Prostate gland (tissue), 2 donors: ENCODE results near the gene PTPRG. TPM values are rescaled to one million over a fixed set of nuclear protein-coding genes. Genes with fewer than 3 reads are reported as not detected.

Source experiments
- DNase-seq: peaks from one replicate; pipeline ENCODE4 v3.0.0-alpha.2; 2019; ENCODE audit warnings: low spot score
- H3K27ac ChIP-seq, 2 donors: fragments of 200-600 bp; sonication (generic); 2 replicates each; pipeline ENCODE4 v1.5.1; 2017 to 2019
- H3K27me3 ChIP-seq: fragments of 200-600 bp; sonication (generic); replicated peaks from 2 replicates; pipeline ENCODE4 v1.5.1; 2019; ENCODE audit not compliant: insufficient read depth
- H3K36me3 ChIP-seq, 2 donors: fragments of 200-600 bp; sonication (generic); 1 replicate in 1 of 2; 2 replicates in 1 of 2; pipeline versions ENCODE4 v1.5.1 to v1.8.1; 2017 to 2019
- H3K4me1 ChIP-seq: fragments of 200-600 bp; sonication (generic); replicated peaks from 2 replicates; pipeline ENCODE4 v1.5.1; 2019
- H3K4me3 ChIP-seq, 2 donors: fragments of 200-600 bp; sonication (generic); 2 replicates each; pipeline ENCODE4 v1.5.1; 2017 to 2019
- H3K9me3 ChIP-seq: fragments of 200-600 bp; sonication (generic); 2 replicates; pipeline ENCODE4 v1.5.1; 2017
- POLR2A ChIP-seq: fragments of 450-650 bp; IDR thresholded peaks from one replicate; pipeline ENCODE4 v1.6.1; 2016; ENCODE audit warnings: antibody characterized with exemption, mild to moderate bottlenecking
- POLR2AphosphoS5 ChIP-seq: sonication (generic); formaldehyde crosslinking; IDR thresholded peaks from one replicate; pipeline ENCODE4 v1.6.1; 2017; ENCODE audit warnings: antibody characterized with exemption
- WGBS: methylation state at CpG from one replicate; pipeline ENCODE4 v1.1.5; 2018; 5-methylcytosine and 5-hydroxymethylcytosine counted together
- intact Hi-C: fragments of 100-400 bp; cut with DNase I; formaldehyde crosslinking; loops from one replicate; pipeline ENCODE4 v1.14.2; 2022
- total RNA-seq, 2 donors: library from RNA; depleted of rRNA; stranded (reverse); fragments of >200 nt; gene quantifications; one replicate each; pipeline ENCODE4 v1.1.0, GENCODE V29; 2016
- TF ChIP-seq, protein P1 (sequence below), 4 experiments: fragments of 200-600 bp in 2 of 4; fragments of 450-650 bp in 2 of 4; sonication (generic) in 2 of 4; IDR thresholded peaks; 1 replicate in 3 of 4; 2 replicates in 1 of 4; pipeline ENCODE4 v1.5.1; 2016 to 2019; ENCODE audit warnings: antibody characterized with exemption in 4 of 4, mild to moderate bottlenecking in 2 of 4, moderate library complexity in 2 of 4

PTPRG gene
- total RNA-seq, 2 donors from 2014 or later = 22.0 to 78.6 TPM

DNA sequence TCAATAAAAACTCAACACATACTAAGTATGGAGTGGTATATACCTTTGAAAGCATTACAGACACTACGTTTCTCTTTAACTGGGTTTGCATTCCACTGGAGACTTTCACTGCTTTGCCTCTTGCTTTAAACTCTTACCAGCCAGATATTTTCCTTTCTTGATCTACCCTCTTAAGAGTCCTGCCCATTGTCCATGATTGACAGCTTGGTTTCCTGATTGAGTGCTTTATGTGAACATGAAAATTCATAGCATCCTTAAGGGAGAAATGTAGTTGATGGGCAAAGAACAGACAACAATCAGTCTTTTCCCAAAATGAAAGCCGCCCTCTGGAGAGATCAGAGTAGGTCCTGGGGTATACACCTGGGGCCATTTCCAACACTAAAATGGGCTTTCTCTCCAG, 78.6 kb downstream of the PTPRG start:
- WGBS = 95% methylated on average over 2 of the region's 2 CpGs
- H3K36me3 ChIP-seq = no peaks in the 10 kb centered on the region
- no peaks in the 10 kb centered on the region for H3K27me3 ChIP-seq
- no peaks in the 10 kb centered on the region for H3K9me3 ChIP-seq
- no peak overlapping the region for H3K27ac ChIP-seq
- no peak for DNase-seq
- intact Hi-C loops = no loop called here
- no peaks in the 10 kb centered on the region for H3K4me1 ChIP-seq
- TF ChIP-seq POLR2AphosphoS5 = no peak
- no peak for TF ChIP-seq POLR2A
- TF ChIP-seq, protein P1, sequence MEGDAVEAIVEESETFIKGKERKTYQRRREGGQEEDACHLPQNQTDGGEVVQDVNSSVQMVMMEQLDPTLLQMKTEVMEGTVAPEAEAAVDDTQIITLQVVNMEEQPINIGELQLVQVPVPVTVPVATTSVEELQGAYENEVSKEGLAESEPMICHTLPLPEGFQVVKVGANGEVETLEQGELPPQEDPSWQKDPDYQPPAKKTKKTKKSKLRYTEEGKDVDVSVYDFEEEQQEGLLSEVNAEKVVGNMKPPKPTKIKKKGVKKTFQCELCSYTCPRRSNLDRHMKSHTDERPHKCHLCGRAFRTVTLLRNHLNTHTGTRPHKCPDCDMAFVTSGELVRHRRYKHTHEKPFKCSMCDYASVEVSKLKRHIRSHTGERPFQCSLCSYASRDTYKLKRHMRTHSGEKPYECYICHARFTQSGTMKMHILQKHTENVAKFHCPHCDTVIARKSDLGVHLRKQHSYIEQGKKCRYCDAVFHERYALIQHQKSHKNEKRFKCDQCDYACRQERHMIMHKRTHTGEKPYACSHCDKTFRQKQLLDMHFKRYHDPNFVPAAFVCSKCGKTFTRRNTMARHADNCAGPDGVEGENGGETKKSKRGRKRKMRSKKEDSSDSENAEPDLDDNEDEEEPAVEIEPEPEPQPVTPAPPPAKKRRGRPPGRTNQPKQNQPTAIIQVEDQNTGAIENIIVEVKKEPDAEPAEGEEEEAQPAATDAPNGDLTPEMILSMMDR (IDR thresholded peaks at IDR 0.05) = no peak
- no peak overlapping the region for H3K4me3 ChIP-seq

DNA sequence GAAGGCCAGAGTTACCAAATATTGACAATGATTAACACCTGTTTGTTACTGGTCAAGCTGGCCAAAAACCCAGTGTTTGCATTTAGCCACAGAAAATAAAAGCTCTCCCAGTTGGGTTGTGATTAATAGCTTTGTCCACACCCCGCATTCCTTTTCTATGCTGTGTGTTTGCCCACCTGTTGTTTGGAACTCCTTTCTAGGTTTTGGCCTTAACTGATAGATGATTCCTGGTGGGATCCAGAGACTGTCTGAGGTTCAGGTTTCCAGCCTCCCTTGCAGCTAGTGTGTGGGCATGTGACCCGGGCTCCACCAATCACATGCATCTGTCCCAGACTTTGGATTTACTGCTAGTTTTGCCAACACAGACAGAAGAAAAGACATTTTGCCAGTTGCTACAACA, 83.8 kb downstream of the PTPRG start:
- Histone ChIP-seq H3K4me3 (no peak overlapping the region), H3K27ac (no peak overlapping the region), H3K36me3 (no peaks in the 10 kb centered on the region), H3K4me1 (no peaks in the 10 kb centered on the region), H3K9me3 (no peaks in the 10 kb centered on the region), H3K27me3 (no peaks in the 10 kb centered on the region)
- intact Hi-C loops = no loop called here
- WGBS = 78% methylated on average over 2 of the region's 2 CpGs
- TF ChIP-seq, protein P1 (IDR thresholded peaks at IDR 0.05) = no peak
- no peak for DNase-seq

DNA sequence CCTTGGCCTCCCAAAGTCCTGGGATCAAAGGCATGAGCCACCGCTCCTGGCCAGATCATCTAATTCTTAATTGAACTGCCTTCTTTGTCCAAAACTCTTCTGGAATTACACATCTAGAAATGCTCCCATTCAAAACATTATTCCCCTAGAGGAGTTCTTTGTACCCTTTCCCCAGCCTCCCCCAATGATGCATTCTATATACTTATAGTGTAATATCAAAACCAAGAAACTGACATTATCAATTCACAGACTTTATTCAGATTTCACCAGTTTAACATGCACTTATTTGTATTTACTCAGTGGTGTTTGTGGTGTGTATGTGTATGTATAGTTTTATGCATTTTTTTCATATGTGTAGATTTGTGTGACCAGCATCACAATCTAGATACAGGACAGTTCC, 85.0 kb downstream of the PTPRG start:
- TF ChIP-seq POLR2A = no peak
- no peak for TF ChIP-seq POLR2AphosphoS5
- TF ChIP-seq, protein P1 (IDR thresholded peaks at IDR 0.05) = no peak
- Histone ChIP-seq H3K27ac (no peak overlapping the region), H3K4me3 (no peak overlapping the region), H3K36me3 (no peaks in the 10 kb centered on the region), H3K9me3 (no peaks in the 10 kb centered on the region), H3K4me1 (no peaks in the 10 kb centered on the region), H3K27me3 (no peaks in the 10 kb centered on the region)
- no peak for DNase-seq
- WGBS = 100% methylated on average over 1 of the region's 1 CpG
- intact Hi-C loops = no loop called here

DNA sequence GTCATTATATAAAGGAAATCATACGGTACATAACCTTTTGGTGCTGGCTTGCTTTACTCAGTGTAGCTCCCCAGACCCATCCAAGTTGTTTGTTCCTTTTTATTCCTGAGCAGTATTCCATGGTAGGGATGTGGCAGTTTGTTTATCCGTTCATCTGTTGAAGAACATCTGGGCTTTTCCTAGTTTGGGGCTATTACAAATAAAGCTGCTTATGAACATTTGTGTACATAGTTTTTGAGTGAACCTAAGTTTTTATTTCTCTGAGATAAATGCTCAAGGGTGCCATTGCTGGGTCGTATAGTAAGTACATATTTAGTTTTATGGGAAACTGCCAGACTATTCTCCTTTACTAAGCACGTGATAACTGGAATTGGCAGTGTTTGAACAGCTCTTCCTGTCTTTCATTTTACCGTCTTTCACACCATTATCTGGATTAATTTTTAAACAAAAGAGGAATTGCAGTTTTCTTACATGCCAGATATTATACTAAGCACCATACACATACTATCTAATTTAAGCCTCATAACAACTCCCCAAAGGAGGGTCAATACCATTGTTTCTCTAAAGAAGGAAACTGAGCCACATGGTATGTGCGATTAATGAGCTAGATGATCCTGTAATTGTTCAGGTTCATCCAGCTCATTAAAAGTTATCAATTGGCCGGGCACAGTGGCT, 85.6 kb downstream of the PTPRG start:
- Histone ChIP-seq H3K4me3 (no peak overlapping the region), H3K4me1 (no peaks in the 10 kb centered on the region), H3K9me3 (no peaks in the 10 kb centered on the region), H3K27ac (no peak overlapping the region), H3K27me3 (no peaks in the 10 kb centered on the region), H3K36me3 (no peaks in the 10 kb centered on the region)
- 57% methylated on average over 7 of the region's 7 CpGs for WGBS
- intact Hi-C loops = no loop called here
- no peak for DNase-seq
- TF ChIP-seq, protein P1 (IDR thresholded peaks at IDR 0.05) = no peak
- no peak for TF ChIP-seq POLR2A
- TF ChIP-seq POLR2AphosphoS5 = no peak

DNA sequence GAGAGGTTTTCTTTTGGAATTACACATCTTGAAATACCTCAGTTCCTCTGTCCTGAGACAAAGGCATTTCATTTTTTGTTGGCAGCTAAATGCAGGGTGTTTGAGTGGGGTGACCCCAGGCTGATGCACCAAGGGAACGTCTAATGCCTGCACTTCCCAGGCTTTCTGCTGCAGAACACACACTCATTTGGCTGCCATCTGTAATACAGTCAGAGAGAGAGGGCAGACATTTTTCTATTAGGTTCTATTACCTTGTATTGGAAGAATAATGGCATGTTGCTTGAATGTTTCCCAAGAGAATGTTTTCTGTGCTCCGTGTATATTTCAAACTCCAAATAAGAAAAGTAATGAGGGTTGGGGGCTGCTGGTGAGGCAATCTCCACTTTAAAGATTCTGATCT, 87.1 kb downstream of the PTPRG start:
- Histone ChIP-seq H3K27me3 (no peaks in the 10 kb centered on the region), H3K4me3 (no peak overlapping the region), H3K36me3 (no peaks in the 10 kb centered on the region), H3K27ac (no peak overlapping the region), H3K4me1 (no peaks in the 10 kb centered on the region), H3K9me3 (no peaks in the 10 kb centered on the region)
- DNase-seq = no peak
- intact Hi-C loops = no loop called here
- TF ChIP-seq POLR2AphosphoS5 = no peak
- TF ChIP-seq, protein P1 (IDR thresholded peaks at IDR 0.05) = no peak
- no peak for TF ChIP-seq POLR2A
- 62% methylated on average over 2 of the region's 2 CpGs for WGBS
